Fibroblast of pulmonary artery (primary cell): ENCODE results near the gene TAAR8.

Experiments used
- DNase-seq: peaks from one replicate; pipeline ENCODE4 v3.0.0-alpha.2; 2010; ENCODE audit warnings: low read depth
- H3K4me3 ChIP-seq: replicated peaks from 2 replicates; pipeline ENCODE4 v1.5.1; 2011; ENCODE audit warnings: low read depth, mild to moderate bottlenecking, control low read depth, low read length, moderate library complexity
- TF ChIP-seq, protein P1 (sequence below): IDR thresholded peaks from 2 replicates; pipeline ENCODE4 v1.5.1; 2011; ENCODE audit warnings: mild to moderate bottlenecking, control low read depth, low read length, inconsistent platforms; ENCODE audit errors: missing control alignments

Gene TAAR8, protein sequence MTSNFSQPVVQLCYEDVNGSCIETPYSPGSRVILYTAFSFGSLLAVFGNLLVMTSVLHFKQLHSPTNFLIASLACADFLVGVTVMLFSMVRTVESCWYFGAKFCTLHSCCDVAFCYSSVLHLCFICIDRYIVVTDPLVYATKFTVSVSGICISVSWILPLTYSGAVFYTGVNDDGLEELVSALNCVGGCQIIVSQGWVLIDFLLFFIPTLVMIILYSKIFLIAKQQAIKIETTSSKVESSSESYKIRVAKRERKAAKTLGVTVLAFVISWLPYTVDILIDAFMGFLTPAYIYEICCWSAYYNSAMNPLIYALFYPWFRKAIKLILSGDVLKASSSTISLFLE

DNA sequence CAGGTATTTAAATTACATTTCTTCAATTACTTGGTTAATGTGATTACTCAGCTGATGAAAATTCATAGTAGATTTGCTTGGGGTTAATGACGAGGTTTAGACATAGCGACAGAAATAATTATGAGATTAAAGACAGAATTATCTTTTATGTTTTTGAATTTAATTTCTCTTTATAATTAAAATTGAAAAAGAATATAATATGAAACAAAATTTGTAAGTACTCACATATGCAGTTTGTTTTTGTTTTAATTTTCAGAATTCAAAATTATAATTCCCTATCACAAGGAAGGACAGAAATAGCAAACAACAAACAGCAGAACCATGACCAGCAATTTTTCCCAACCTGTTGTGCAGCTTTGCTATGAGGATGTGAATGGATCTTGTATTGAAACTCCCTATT, at the start of gene TAAR8:
TAAR8 (plus strand) TSS at position 301 of the 400 bp plus-strand sequence; CDS start at position 322, 21 bp downstream.
- TF ChIP-seq, protein P1, sequence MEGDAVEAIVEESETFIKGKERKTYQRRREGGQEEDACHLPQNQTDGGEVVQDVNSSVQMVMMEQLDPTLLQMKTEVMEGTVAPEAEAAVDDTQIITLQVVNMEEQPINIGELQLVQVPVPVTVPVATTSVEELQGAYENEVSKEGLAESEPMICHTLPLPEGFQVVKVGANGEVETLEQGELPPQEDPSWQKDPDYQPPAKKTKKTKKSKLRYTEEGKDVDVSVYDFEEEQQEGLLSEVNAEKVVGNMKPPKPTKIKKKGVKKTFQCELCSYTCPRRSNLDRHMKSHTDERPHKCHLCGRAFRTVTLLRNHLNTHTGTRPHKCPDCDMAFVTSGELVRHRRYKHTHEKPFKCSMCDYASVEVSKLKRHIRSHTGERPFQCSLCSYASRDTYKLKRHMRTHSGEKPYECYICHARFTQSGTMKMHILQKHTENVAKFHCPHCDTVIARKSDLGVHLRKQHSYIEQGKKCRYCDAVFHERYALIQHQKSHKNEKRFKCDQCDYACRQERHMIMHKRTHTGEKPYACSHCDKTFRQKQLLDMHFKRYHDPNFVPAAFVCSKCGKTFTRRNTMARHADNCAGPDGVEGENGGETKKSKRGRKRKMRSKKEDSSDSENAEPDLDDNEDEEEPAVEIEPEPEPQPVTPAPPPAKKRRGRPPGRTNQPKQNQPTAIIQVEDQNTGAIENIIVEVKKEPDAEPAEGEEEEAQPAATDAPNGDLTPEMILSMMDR: no peak
- no peak for DNase-seq
- no peak within 1 kb of the TSS for H3K4me3 ChIP-seq

DNA sequence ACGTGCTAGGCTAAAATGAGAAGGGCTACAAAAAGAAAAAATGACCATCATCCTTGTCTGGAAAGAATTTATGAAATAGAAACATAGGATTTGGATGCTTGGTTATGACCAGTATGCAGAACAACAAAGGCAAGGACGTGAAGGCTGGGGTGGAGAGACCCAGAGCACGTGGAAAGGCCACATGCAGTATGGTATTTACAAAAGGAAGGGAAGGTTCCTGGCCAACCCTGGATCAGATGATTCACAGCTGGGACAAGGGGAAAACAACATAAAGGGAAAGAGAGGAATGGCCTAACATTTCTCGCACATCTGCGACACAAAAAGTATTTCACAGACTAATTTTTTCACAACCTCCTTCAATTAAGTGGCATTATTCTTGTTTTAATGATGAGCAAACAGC, 47.7 kb upstream of the TAAR8 start:
- TF ChIP-seq, protein P1: no peak
- no peak for DNase-seq

DNA sequence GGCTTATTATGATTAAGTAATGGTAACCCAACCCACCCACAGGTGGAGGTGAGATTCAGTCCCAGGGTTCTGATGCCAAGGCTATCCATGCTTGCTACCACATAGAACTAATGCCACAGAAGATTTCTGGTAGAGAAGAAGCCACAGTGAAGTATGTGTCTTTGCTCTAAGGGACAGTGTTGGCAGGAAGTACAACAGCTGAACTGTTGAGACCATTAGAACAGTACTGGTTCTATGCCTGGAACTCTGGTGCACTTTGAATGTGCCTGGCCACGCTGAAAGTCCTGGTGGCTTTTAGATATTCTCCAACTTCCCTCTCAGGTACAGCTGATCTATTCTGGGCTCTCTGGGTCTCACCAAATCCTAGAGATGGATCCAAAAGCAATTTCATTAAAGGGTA, 47.3 kb upstream of the TAAR8 start:
- DNase-seq: no peak
- TF ChIP-seq, protein P1: no peak
- no peak overlapping the region for H3K4me3 ChIP-seq

More for the DNA sequence above, 47.7 kb upstream of the TAAR8 start:
- no peak overlapping the region for H3K4me3 ChIP-seq

- DNase-seq: no peak
- H3K4me3 ChIP-seq: no peak overlapping the region
- TF ChIP-seq, protein P1: no peak
Measured at GRCh38 chr6:132506461-132506860, 46.0 kb upstream of the TAAR8 start.

GRCh38 chr6:132506869-132507808, 45.3 kb upstream of the TAAR8 start:
- H3K4me3 ChIP-seq: no peak overlapping the region
- DNase-seq: no peak
- TF ChIP-seq, protein P1: no peak

DNA sequence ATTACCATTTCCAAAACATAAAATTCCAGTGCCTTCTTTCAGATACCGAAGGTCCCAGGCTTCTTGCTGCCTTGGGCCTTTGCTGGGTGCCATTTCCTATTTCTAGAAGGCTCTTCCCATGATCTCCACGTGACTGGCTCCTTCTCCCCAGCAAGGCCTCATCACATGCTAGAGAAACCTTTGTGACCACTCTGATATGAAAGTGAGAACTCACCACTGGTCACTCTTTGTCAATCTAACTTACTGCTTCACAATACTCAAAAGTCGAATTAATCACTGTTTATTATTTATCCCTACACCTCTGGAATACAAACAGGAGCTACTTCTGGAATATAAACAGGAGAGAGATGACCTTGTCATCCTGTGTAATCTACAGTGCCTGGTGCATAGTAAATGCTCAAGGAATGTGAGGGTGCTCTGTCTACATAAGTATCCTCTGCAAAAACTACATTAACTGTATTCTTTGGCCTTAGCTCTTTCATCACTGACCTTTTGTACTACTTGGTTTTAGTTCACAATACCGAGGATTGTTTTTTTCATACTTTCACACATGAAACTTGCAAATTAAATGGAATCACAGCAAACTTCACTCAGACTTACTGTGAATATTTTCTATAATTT, 41.2 kb upstream of the TAAR8 start:
- DNase-seq: no peak
- H3K4me3 ChIP-seq: peak overlapping the region; percentile 81
- TF ChIP-seq, protein P1: no peak
